Pulmonary artery endothelial cell (primary cell): Measurements from ENCODE around the gene CCL27. TPM values are rescaled to one million over a fixed set of nuclear protein-coding genes. Genes with fewer than 3 reads are reported as not detected.
A peak's percentile ranks its signal among the peaks of the same experiment; 100 is the strongest.

Source experiments
- DNase-seq: peaks from one replicate; pipeline ENCODE4 v3.0.0-alpha.2; 2011; ENCODE audit warnings: low read depth, low spot score
- total RNA-seq: library from RNA; depleted of rRNA; stranded (reverse); fragments of >200 nt; gene quantifications from 2 replicates; pipeline ENCODE4 v1.2.3, GENCODE V29; 2014

The CCL27 gene
- total RNA-seq, 1 donor from 2014 or later: not detected

DNA sequence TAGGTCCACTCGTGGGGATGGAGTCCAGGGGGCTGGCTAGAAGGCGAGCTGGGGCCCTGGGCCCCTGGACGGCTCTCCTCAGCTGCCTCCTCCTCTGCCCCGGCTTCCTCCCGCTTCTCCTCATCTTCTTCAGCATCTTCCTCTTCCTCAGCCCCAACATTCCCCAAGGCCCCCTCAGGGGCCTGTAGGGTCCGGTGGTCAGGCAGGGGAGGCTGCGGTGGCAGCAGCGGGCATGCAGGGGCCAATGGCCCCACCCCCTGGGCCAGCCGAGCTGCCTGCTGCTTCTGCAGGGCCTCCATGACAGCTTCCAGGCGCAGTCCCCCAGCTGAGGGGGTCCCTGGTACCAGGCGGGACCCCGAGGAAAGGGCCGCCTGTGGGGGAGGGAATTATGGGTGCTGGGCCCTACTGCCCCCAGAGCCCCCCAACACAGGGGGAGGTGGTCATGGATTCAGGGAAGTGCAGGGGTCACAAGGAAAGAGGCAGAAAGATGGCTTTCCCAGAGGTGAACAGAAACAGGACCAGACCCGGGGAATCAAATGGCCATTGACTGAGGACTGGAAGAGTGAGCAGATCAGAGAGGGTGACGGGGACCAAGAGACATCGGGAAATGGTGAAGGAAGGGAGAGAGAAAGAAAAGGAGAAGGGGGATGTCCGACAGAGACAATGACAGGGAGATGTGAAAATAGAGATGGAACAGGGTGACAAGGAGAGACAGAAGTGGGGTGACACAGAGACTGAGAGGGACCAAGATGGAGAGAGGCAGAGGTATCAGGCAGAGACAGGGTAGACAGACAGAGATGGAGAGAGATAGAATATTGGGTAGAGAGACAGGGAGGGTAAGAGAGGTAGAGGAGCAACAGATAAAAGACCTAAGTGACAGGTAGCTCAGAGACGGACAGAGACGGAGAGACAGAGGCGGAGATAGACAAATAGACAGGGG, 34.5 kb downstream of the CCL27 start:
- no peak for DNase-seq

DNA sequence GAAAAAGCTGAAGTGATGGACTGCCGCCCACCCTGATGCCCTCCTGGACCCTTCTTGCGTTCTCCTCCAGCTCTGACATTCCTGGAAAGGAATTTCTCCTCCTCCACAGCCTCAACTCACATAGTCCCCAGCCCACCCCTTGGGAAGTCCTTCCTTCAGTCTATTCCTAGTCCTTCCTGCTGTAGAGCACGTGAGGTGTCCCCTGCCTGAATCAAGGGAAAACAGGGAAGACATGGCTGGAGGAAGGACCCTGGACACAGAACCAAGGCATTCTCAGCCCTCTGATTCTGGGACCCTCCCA, 37.3 kb downstream of the CCL27 start:
- no peak for DNase-seq

DNA sequence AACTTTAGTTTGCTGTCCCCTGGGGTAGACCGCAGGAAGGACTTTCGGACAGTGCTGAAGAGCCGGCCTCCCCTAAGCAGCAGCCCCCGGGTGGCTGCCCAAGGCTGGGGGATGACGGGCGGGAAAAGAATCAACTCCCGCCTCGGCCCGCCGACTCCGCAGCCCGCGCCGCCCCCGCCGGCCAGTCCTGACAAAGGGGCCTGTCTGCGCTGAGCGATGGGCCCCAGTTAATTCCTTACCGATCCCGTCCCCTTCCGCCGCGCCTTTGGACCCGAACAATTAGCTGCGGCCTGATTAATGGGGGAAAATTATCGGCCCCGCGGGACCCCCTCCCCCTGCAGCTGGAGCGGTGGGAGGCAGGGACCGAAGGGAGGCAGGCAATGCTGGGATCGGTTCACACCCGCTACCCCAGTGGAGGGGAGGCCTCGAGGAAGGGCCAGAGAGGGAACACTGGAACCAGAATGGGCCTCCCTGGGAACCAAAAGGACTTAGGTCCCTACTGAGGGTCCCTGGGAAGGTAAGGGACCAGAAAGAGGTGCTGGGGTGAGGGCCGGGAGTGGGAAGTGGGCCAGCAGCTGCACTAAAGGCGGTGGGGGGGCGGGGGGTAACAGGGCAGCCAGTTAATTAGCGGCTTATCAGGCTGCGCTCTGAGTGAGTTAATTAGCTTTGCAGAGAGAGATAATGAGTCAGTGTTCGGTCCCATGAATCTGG, 37.8 kb downstream of the CCL27 start:
- no peak for DNase-seq

DNA sequence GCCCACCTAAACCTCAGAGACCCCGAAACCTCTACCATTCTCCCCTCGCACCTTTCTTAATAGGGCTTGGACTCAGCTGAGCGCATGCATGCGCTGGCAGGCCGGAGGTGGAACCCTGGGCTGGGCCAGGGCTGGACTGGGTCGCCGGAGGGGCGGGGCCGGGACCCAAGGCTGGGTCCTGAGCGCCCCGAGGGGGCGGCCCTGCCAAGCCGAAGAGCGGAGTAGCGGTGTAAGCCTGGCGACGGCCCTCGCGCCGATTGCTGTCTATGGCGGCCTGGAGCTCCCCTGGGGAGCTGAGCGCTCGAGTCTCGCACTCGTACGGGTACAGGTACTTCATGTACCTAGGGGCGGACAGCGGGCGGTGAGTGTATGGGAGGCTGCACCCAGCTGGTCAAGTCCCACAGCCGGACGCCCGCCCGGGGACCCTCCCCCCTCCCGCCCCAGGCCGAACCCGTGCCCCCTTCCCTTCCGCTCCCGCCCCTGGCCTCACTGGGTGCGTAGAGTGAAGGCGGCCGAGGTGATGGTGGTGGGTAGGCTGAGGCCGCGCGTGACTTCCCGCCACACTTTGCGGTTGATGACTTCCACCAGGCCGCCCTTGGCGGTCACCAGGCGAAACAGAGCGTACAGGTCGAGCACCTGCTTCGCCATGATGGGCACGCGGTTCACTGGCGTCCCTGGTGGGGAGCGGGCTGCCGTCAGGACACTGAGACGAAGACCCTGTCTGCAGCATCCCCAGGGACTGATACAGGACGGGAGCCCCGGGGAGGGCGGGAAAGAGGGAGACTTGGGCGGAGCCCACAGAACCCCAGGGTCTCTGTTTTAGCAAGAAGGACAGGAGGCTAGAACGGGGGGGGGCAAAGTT, 38.9 kb downstream of the CCL27 start:
- no peak for DNase-seq

DNA sequence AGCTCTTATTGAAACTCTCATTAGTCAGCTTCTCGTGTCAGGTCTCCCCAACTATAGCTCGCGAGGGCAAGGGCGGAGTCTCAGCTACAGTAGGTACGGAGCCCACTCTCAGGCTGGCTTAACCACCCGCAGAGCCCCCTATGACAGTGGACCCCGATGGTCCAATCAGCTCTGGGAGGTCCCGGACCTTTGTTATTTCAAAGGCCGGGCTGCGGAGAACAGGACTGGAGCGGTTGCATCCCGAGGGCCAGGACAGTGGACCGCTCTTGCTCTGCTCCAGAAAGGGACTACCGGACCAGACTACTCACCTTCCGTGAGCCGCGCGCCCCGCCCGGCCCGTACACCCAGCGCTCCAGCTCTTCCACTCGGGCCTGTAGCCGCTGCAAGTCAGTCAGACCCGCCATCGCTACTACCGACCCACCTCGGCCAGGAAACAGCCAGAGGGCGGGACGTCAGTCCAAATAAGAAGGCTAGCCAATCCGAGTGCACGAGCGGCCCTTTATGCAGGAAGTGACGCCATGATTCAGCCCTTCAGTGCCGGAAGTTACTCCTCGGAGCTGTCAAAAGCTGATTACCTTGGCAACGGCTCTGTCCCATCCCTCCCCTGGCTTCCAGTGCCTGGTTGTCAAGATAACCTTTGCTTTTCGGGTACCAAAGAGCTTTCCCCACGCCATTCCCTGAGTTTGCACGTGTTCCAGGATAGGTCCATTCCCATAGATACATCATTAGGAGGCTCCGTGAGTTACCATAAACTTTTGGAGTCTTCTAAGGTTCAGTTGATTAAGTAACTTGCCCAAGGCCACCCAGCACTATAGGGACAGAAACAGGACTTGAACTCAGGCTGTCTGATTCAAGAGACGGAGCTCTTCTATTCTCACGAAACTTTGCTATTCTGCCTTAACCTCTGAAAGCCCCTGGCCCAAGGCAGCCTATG, 42.1 kb downstream of the CCL27 start, which contains the start of gene DCTN3:
DCTN3 (minus strand) TSS at position 435 of the 934 bp plus-strand sequence; CDS start at position 404, 31 bp downstream.
- peak; percentile 83 for DNase-seq

DNA sequence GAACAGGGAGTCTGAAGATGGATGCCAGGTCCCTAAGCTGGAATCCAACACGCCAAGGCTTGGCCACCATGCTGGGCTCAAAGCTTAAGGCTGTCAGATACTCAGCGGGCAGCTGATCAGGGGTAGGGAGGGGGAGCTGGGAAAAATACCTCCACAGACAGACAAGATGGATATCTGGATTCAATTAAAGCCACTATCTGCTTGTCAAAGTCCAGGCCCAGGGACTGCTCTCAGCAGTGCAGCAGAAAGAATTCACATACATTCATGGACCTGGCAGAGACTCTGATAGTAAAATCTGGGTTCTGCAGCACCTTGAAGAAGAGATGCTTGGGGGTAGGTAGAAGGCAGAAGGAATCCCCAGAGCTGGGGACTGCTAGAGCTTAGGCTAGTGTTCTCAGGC, 47.3 kb downstream of the CCL27 start:
- no peak for DNase-seq

DNA sequence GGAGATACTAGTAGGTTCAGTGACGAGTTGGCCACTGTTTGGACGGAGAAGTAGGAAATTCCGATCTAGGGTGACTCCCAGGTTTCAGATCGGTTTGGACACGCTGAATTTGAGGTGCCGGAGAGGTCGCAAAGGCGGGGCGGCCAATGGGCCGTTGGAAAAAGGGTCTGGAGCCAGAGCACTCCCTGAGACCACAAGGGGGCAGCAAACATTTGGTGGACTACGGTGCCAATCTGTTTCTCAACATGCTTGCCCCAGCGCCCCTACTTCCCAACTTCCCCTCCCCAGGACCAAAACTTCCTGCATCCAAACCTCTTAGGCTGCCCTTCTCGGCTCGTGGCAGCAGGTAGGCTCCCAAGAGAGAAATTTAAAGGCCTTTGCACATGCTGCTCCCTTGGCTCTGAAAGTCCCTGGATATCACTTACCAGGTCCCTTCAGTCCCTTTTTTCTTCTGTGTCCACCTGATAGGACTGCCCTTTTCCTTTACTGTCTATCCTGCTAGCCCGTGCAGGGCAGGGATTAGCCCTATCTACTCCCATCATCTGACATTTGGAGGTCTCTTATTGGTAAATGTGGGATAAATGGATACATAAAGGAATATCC, 49.6 kb downstream of the CCL27 start:
- DNase-seq: peak; percentile 35

Other genes with a start within 250 kb of the CCL27 start
- 11.1 and 11.6 TPM in 2 replicates for gene FAM219A, start 204.1 kb downstream of the CCL27 start, total RNA-seq
- not detected in 2 replicates for gene DNAI1, start 203.9 kb downstream of the CCL27 start, total RNA-seq
- gene ENHO, start 139.7 kb downstream of the CCL27 start, total RNA-seq: 0.07 TPM in 1 of 2 replicates, not detected in the other
- gene CNTFR, start 72.9 kb downstream of the CCL27 start, total RNA-seq: not detected in 2 replicates
- gene RPP25L, start 50.6 kb downstream of the CCL27 start, total RNA-seq: 20.1 and 22.4 TPM in 2 replicates
- 101 and 107 TPM in 2 replicates for gene DCTN3, start 42.2 kb downstream of the CCL27 start, total RNA-seq
- 0.07 and 0.13 TPM in 2 replicates for gene ARID3C, start 33.6 kb downstream of the CCL27 start, total RNA-seq
- 59.9 and 66.2 TPM in 2 replicates for gene SIGMAR1, start 24.9 kb downstream of the CCL27 start, total RNA-seq
- 26.7 and 29.1 TPM in 2 replicates for gene GALT, start 16.0 kb downstream of the CCL27 start, total RNA-seq
- 6.3 and 6.5 TPM in 2 replicates for gene IL11RA, start 10.5 kb downstream of the CCL27 start, total RNA-seq
- gene CCL19, start 28.6 kb upstream of the CCL27 start, total RNA-seq: not detected in 2 replicates
- not detected in 2 replicates for gene CCL21, start 47.5 kb upstream of the CCL27 start, total RNA-seq